Lung (tissue), 12 donors: ENCODE measurements around the gene RALGPS1. TPM values are rescaled to one million over a fixed set of nuclear protein-coding genes. Genes with fewer than 3 reads are reported as not detected.
A peak's percentile ranks its signal among the peaks of the same experiment; 100 is the strongest.

Experiments
- ATAC-seq: fragments of 200-7000 bp; cut with Tn5 transposase; one replicate; pipeline ENCODE4 v1.9.1; 2020; ENCODE audit warnings: moderate number of reproducible peaks; ENCODE audit not compliant: insufficient read depth, low FRiP score
- DNase-seq, 3 donors: peaks; one replicate each; pipeline ENCODE4 v3.0.0-alpha.2; 2013 to 2017
- H3K27ac ChIP-seq, 2 donors: one replicate each; pipeline ENCODE4 v1.5.1; 2013; ENCODE audit warnings: mild to moderate bottlenecking in 2 of 2, moderate library complexity in 2 of 2, control low read depth in 1 of 2, inconsistent platforms in 1 of 2, low read depth in 1 of 2, low read length in 1 of 2
- H3K27me3 ChIP-seq, 3 donors: one replicate each; pipeline ENCODE4 v1.5.1; 2013; ENCODE audit warnings: low read length in 2 of 3; ENCODE audit not compliant: control insufficient read depth in 3 of 3, insufficient read depth in 3 of 3
- H3K36me3 ChIP-seq, 4 donors: one replicate each; pipeline ENCODE4 v1.5.1; 2013; ENCODE audit warnings: low read length in 4 of 4, mild to moderate bottlenecking in 1 of 4, moderate library complexity in 1 of 4; ENCODE audit not compliant: control insufficient read depth in 4 of 4, insufficient read depth in 4 of 4
- H3K4me1 ChIP-seq, 5 donors: one replicate each; pipeline ENCODE4 v1.5.1; 2013; ENCODE audit warnings: low read length in 5 of 5, mild to moderate bottlenecking in 2 of 5, moderate library complexity in 1 of 5; ENCODE audit not compliant: control insufficient read depth in 5 of 5, insufficient read depth in 5 of 5
- H3K4me3 ChIP-seq: one replicate; pipeline ENCODE4 v1.5.1; 2013; ENCODE audit warnings: mild to moderate bottlenecking, control low read depth, moderate library complexity
- H3K9ac ChIP-seq, 2 donors: one replicate each; pipeline ENCODE4 v1.5.1; 2013; ENCODE audit warnings: low read length in 2 of 2, control low read depth in 1 of 2; ENCODE audit not compliant: insufficient read depth in 1 of 2
- H3K9me3 ChIP-seq, 4 donors: one replicate each; pipeline ENCODE4 v1.5.1; 2013; ENCODE audit warnings: low read length in 3 of 4, mild to moderate bottlenecking in 1 of 4, moderate library complexity in 1 of 4; ENCODE audit not compliant: control insufficient read depth in 4 of 4, insufficient read depth in 3 of 4
- WGBS, 2 donors: extraction: QIAGEN DNeasy Blood & Tissue Kit; methylation state at CpG; one replicate each; pipeline ENCODE4 v1.1.7; 2013; 5-methylcytosine and 5-hydroxymethylcytosine counted together
- polyA plus RNA-seq, 2 donors: library from polyadenylated mRNA; stranded (reverse); fragments of 200-250 nt; gene quantifications; one replicate each; pipeline ENCODE4 v1.2.1, GENCODE V29; 2013
- total RNA-seq, 2 donors: library from RNA; depleted of rRNA in 1 of 2; stranded (reverse); fragments of >200 nt in 1 of 2; gene quantifications; one replicate each; pipeline ENCODE4 v1.2.1, GENCODE V29; 2014 to 2021
- TF ChIP-seq, protein P1 (sequence below): IDR thresholded peaks from 2 replicates; pipeline ENCODE4 v1.5.1; 2012; ENCODE audit warnings: mild to moderate bottlenecking; ENCODE audit errors: control extremely low read depth, extremely low read depth
- donor health status: control.
- donor health status: control.
- donor health status: Bipolar disorder and iron deficiency.
- donor health status: healthy.
- donor health status: DM: yes; HTN: yes; CAD: no.

Gene RALGPS1
- total and polyA plus RNA-seq, 4 donors = 3.5 to 30.3 (median 11.9) TPM

DNA sequence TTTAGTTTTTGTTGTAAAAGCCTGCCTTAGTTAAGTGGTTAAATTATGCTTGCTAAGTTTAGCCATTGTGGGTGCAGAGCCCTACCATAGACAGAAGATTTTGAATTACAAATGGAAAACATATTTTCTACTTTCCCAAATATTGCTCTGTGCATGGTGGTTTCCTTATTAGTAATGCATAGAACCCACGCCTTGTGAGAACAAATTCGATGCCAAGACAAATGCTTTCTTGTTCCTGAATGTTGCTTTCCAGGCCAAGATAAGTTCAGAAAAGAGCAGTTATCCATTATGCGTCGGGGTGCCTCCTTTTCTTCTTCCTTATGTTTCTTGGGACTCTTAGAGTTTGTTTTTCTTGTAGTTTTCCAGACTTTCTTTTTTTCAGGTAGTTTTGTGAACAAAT is 319.0 kb downstream of the RALGPS1 start:
- Histone ChIP-seq H3K27ac (no peak overlapping the region), H3K4me1 (peaks cover 0 to 8% (median 5%) of the 10 kb centered on the region in 5 donors), H3K9ac (no peak overlapping the region), H3K36me3 (peaks cover 0 to 4% (median 0%) of the 10 kb centered on the region in 4 donors), H3K27me3 (no peaks in the 10 kb centered on the region), H3K4me3 (no peak overlapping the region), H3K9me3 (no peaks in the 10 kb centered on the region)
- DNase-seq (peak in 1 of 3 donors; percentile 43), ATAC-seq (no peak)
- WGBS, 2 donors = 69 to 75% methylated on average over 4 of the region's 4 CpGs
- TF ChIP-seq, protein P1, sequence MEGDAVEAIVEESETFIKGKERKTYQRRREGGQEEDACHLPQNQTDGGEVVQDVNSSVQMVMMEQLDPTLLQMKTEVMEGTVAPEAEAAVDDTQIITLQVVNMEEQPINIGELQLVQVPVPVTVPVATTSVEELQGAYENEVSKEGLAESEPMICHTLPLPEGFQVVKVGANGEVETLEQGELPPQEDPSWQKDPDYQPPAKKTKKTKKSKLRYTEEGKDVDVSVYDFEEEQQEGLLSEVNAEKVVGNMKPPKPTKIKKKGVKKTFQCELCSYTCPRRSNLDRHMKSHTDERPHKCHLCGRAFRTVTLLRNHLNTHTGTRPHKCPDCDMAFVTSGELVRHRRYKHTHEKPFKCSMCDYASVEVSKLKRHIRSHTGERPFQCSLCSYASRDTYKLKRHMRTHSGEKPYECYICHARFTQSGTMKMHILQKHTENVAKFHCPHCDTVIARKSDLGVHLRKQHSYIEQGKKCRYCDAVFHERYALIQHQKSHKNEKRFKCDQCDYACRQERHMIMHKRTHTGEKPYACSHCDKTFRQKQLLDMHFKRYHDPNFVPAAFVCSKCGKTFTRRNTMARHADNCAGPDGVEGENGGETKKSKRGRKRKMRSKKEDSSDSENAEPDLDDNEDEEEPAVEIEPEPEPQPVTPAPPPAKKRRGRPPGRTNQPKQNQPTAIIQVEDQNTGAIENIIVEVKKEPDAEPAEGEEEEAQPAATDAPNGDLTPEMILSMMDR = no peak

DNA sequence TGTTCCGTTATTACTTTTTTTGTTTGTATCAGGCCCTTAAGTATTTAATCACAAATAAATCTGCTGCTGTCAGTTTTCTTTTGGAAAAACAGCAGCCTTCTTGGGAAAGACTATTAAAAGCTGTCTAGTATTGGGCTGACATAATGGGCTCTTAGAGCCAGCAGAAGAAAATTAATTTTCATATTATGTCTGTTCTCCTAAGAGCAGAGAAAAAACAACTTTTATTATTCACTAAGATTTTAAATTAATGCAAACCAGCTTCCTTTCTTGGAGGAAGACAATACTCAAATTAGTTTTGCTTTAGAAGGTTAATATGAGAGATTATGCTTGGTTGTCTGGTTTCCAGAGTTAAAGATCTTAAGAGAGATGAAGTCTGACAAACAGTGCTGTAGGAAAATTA is 319.4 kb downstream of the RALGPS1 start:
- no peak for ATAC-seq
- DNase-seq = peak in 2 of 3 donors; percentile 26 to 38
- 77 to 89% methylated on average over 1 of the region's 1 CpG for WGBS, 2 donors
- Histone ChIP-seq H3K36me3 (peaks cover 0 to 4% (median 0%) of the 10 kb centered on the region in 4 donors), H3K27ac (no peak overlapping the region), H3K4me1 (peaks cover 0 to 8% (median 5%) of the 10 kb centered on the region in 5 donors), H3K9me3 (no peaks in the 10 kb centered on the region), H3K4me3 (no peak overlapping the region), H3K27me3 (no peaks in the 10 kb centered on the region), H3K9ac (peak overlapping the region in 1 of 2 donors; percentile 46)
- TF ChIP-seq, protein P1 = no peak

DNA sequence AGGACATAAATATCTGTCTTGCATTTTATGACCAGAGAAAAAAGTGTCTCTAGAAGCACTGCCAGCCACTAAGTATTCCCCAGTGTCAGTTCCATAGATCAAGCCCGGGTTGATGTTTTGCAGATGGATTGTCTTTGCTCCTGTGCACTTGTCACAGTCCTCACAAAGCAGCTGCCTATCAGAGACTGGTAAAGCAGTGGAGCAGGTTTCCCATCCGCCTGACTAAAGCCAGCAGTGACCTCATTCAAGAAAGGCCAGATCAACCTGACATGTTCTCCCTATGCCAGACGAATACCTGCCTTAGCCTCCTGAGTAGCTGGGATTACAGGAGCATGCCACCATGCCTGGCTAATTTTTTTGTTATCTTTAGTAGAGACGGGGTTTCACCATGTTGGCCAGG is 323.2 kb downstream of the RALGPS1 start:
- TF ChIP-seq, protein P1 = no peak
- no peaks in the 10 kb centered on the region for H3K27me3 ChIP-seq
- ATAC-seq (no peak), DNase-seq (no peak)
- H3K4me1 ChIP-seq = peaks cover 0 to 8% (median 5%) of the 10 kb centered on the region in 5 donors
- H3K9me3 ChIP-seq = no peaks in the 10 kb centered on the region
- H3K36me3 ChIP-seq = no peaks in the 10 kb centered on the region
- no peak overlapping the region for H3K4me3 ChIP-seq
- no peak overlapping the region for H3K27ac ChIP-seq
- WGBS, 2 donors = 89 to 96% methylated on average over 4 of the region's 4 CpGs
- no peak overlapping the region for H3K9ac ChIP-seq

DNA sequence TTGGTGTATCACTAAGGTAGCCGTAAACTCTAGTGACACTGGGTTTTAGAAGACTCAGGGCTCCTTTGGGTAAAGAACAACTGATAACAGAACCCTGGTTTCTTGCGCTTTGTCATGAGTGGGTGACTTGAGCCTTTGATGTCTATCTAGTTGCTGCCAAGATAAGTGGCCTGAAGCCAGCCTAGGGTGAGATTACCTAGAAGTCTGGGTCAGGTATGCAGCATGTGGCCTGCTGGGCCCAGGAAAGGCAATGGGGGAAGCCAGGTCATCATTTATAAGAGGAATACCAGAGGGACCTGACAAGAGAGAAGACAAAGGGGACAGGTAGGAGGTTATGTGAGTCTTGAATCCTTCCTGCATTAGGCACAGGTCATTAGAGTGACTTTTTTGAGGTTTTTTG is 326.8 kb downstream of the RALGPS1 start:
- ATAC-seq (no peak), DNase-seq (no peak)
- Histone ChIP-seq H3K4me1 (peaks cover 0 to 9% (median 2%) of the 10 kb centered on the region in 5 donors), H3K27me3 (no peaks in the 10 kb centered on the region), H3K9me3 (no peaks in the 10 kb centered on the region), H3K36me3 (no peaks in the 10 kb centered on the region), H3K9ac (no peak overlapping the region), H3K27ac (no peak overlapping the region), H3K4me3 (no peak overlapping the region)
- TF ChIP-seq, protein P1 = no peak
- 93 to 95% methylated on average over 2 of the region's 2 CpGs for WGBS, 2 donors
